OCI-LY3 (cell line): ENCODE data around the gene DCP2.

Source experiments
- H2AFZ ChIP-seq: fragments of 200-600, 300-600 bp; shearing (Covaris generic); 2 replicates; pipeline ENCODE4 v1.6.0; 2014; ENCODE audit warnings: antibody characterized with exemption, low read depth, low read length
- H3K27ac ChIP-seq: fragments of 200-600, 300-600 bp; sonication (generic); 2 replicates; pipeline ENCODE4 v1.5.1; 2014; ENCODE audit warnings: mild to moderate bottlenecking, low read length, moderate library complexity, mixed read lengths
- H3K27me3 ChIP-seq: fragments of 200-600, 300-600 bp; sonication (generic); 2 replicates; pipeline ENCODE4 v1.6.1; 2014; ENCODE audit warnings: low read depth, low read length, mixed read lengths
- H3K36me3 ChIP-seq: fragments of 200-600, 300-600 bp; sonication (generic); replicated peaks from 2 replicates; pipeline ENCODE3; 2014; ENCODE audit warnings: low read depth, low read length, mixed read lengths
- H3K4me1 ChIP-seq: fragments of 300-600, 200-600 bp; sonication (generic); 2 replicates; pipeline ENCODE4 v1.6.1; 2014; ENCODE audit warnings: low read length, mixed read lengths
- H3K4me2 ChIP-seq: fragments of 200-600, 300-600 bp; sonication (generic); 2 replicates; pipeline ENCODE4 v1.6.1; 2014; ENCODE audit warnings: low read length, mixed read lengths
- H3K4me3 ChIP-seq: fragments of 300-600, 200-600 bp; sonication (generic); 2 replicates; pipeline ENCODE4 v1.5.1; 2014; ENCODE audit warnings: antibody characterized with exemption, mild to moderate bottlenecking, low read length, moderate library complexity
- H3K79me2 ChIP-seq: fragments of 300-600, 200-600 bp; shearing (Covaris generic); 2 replicates; pipeline ENCODE4 v1.6.1; 2014; ENCODE audit warnings: mild to moderate bottlenecking, low read length, mixed read lengths
- H3K9ac ChIP-seq: fragments of 300-600, 200-600 bp; shearing (Covaris generic); 2 replicates; pipeline ENCODE4 v1.6.0; 2014; ENCODE audit warnings: mild to moderate bottlenecking, low read length, moderate library complexity
- H3K9me3 ChIP-seq: fragments of 200-600, 300-600 bp; shearing (Covaris generic); 2 replicates; pipeline ENCODE4 v1.6.1; 2014; ENCODE audit warnings: low read length, mixed read lengths; ENCODE audit not compliant: insufficient read depth
- H4K20me1 ChIP-seq: fragments of 200-600, 300-600 bp; sonication (generic); 2 replicates; pipeline ENCODE4 v1.6.1; 2016; ENCODE audit warnings: low read length, mixed read lengths; ENCODE audit not compliant: insufficient read depth
- CTCF ChIP-seq: fragments of 200-600, 300-600 bp; sonication (generic); IDR thresholded peaks from 2 replicates; pipeline ENCODE4 v1.5.1; 2014; ENCODE audit warnings: antibody characterized with exemption, low read length, low read depth
- EZH2phosphoT487 ChIP-seq: fragments of 200-600 bp; shearing (Covaris generic); IDR thresholded peaks from 2 replicates; pipeline ENCODE4 v1.6.1; 2018; ENCODE audit warnings: antibody characterized with exemption, mixed run types, low read depth

Gene DCP2

GRCh38 chr5:113002423-113002822 is 25.8 kb downstream of the DCP2 start:
- Histone ChIP-seq H3K36me3 (peaks cover 26% of the 10 kb centered on the region), H3K9ac (no peak overlapping the region)

GRCh38 chr5:113003763-113004162 is 27.2 kb downstream of the DCP2 start:
- H2AFZ ChIP-seq = no peak overlapping the region
- peaks cover 30% of the 10 kb centered on the region for H3K36me3 ChIP-seq
- no peaks in the 10 kb centered on the region for H4K20me1 ChIP-seq
- H3K27ac ChIP-seq = no peak overlapping the region
- H3K4me1 ChIP-seq = no peaks in the 10 kb centered on the region
- no peaks in the 10 kb centered on the region for H3K9me3 ChIP-seq
- no peak overlapping the region for H3K4me2 ChIP-seq
- H3K4me3 ChIP-seq = no peak overlapping the region
- H3K79me2 ChIP-seq = peaks cover 3% of the 10 kb centered on the region; the same call in 1 of the 2 replicates
- H3K27me3 ChIP-seq = no peaks in the 10 kb centered on the region
- TF ChIP-seq CTCF = no peak
- TF ChIP-seq EZH2phosphoT487 = no peak
- no peak overlapping the region for H3K9ac ChIP-seq

More at GRCh38 chr5:113002423-113002822, 25.8 kb downstream of the DCP2 start:
- no peaks in the 10 kb centered on the region for H3K27me3 ChIP-seq
- H4K20me1 ChIP-seq = no peaks in the 10 kb centered on the region
- H3K4me1 ChIP-seq = no peaks in the 10 kb centered on the region
- H2AFZ ChIP-seq = no peak overlapping the region
- no peak overlapping the region for H3K27ac ChIP-seq
- H3K9me3 ChIP-seq = no peaks in the 10 kb centered on the region
- H3K4me3 ChIP-seq = no peak overlapping the region
- no peak overlapping the region for H3K4me2 ChIP-seq
- H3K79me2 ChIP-seq = peaks cover 16% of the 10 kb centered on the region
- TF ChIP-seq CTCF (no peak), EZH2phosphoT487 (no peak)

GRCh38 chr5:113005454-113005853 is 28.9 kb downstream of the DCP2 start:
- Histone ChIP-seq H3K27me3 (no peaks in the 10 kb centered on the region), H3K9me3 (no peaks in the 10 kb centered on the region), H4K20me1 (no peaks in the 10 kb centered on the region), H3K9ac (no peak overlapping the region), H3K79me2 (no peaks in the 10 kb centered on the region), H3K4me1 (no peaks in the 10 kb centered on the region), H3K4me2 (no peak overlapping the region), H2AFZ (no peak overlapping the region), H3K4me3 (no peak overlapping the region), H3K36me3 (peaks cover 32% of the 10 kb centered on the region), H3K27ac (no peak overlapping the region)
- TF ChIP-seq CTCF (no peak), EZH2phosphoT487 (no peak)

- H3K4me3 ChIP-seq = no peak overlapping the region
- no peaks in the 10 kb centered on the region for H3K79me2 ChIP-seq
- peaks cover 11% of the 10 kb centered on the region; the same call in 1 of the 2 replicates for H4K20me1 ChIP-seq
- no peak overlapping the region for H3K4me2 ChIP-seq
- H3K27me3 ChIP-seq = no peaks in the 10 kb centered on the region
- H3K9me3 ChIP-seq = no peaks in the 10 kb centered on the region
- H3K9ac ChIP-seq = no peak overlapping the region
- peaks cover 26% of the 10 kb centered on the region for H3K36me3 ChIP-seq
- no peaks in the 10 kb centered on the region for H3K4me1 ChIP-seq
- TF ChIP-seq CTCF (no peak), EZH2phosphoT487 (no peak)
- no peak overlapping the region for H3K27ac ChIP-seq
- no peak overlapping the region for H2AFZ ChIP-seq
Observed at GRCh38 chr5:113017881-113018635, 41.5 kb downstream of the DCP2 start.
